ENCODE measurements around the gene HSD3B7. TPM values are rescaled to one million over a fixed set of nuclear protein-coding genes. Genes with fewer than 3 reads are reported as not detected.
"Not testable (repeated sequence)": the region's sequence is repeated elsewhere in the genome, so short reads cannot be mapped to it uniquely, and the experiment has no call there.

HSD3B7 gene
- total RNA-seq (2014; rRNA removed; shearing (Covaris generic)), result 21.7 and 23.6 TPM in 2 replicates

- peak; percentile 78 for DNase-seq (ENCODE audit: low spot score)
- in situ Hi-C loops (cut with HindIII; ENCODE audit: low sequenced_read_pairs), result no loop called here
Observed at GRCh38 chr16:30984669-30985400, at the start of gene HSD3B7. Gene HSD3B7, plus strand, starts transcription at chr16:30985207. Its CDS starts 452 bp downstream, at chr16:30985659.

GRCh38 chr16:30937692-30938091 is 47.3 kb upstream of the HSD3B7 start:
- no peak for DNase-seq (ENCODE audit: low spot score)
- in situ Hi-C loops (cut with HindIII; ENCODE audit: low sequenced_read_pairs), result no loop called here

- DNase-seq (ENCODE audit: low spot score); in situ Hi-C loops (cut with HindIII; ENCODE audit: low sequenced_read_pairs): not testable (repeated sequence)
Observed at GRCh38 chr16:30939571-30939970, 45.4 kb upstream of the HSD3B7 start.

- DNase-seq (ENCODE audit: low spot score), result peak; percentile 74
- in situ Hi-C loops (cut with HindIII; ENCODE audit: low sequenced_read_pairs), result no loop called here
Observed at GRCh38 chr16:30941600-30942425, 43.2 kb upstream of the HSD3B7 start.

GRCh38 chr16:30942426-30942806 is 42.6 kb upstream of the HSD3B7 start:
- DNase-seq (ENCODE audit: low spot score), result no peak
- in situ Hi-C loops (cut with HindIII; ENCODE audit: low sequenced_read_pairs), result no loop called here

GRCh38 chr16:30944352-30944751 is 40.7 kb upstream of the HSD3B7 start:
- no peak for DNase-seq (ENCODE audit: low spot score)
- in situ Hi-C loops (cut with HindIII; ENCODE audit: low sequenced_read_pairs), result no loop called here

GRCh38 chr16:30946671-30947540 is 38.1 kb upstream of the HSD3B7 start:
- DNase-seq (ENCODE audit: low spot score), result no peak
- in situ Hi-C loops (cut with HindIII; ENCODE audit: low sequenced_read_pairs), result no loop called here

- DNase-seq (ENCODE audit: low spot score), result no peak
Observed at GRCh38 chr16:30947541-30947858, 37.5 kb upstream of the HSD3B7 start.

GRCh38 chr16:30947859-30948666 is 36.9 kb upstream of the HSD3B7 start:
- DNase-seq (ENCODE audit: low spot score), result peak; percentile 99
- in situ Hi-C loops (cut with HindIII; ENCODE audit: low sequenced_read_pairs), result no loop called here

More at GRCh38 chr16:30947541-30947858, 37.5 kb upstream of the HSD3B7 start:
- in situ Hi-C loops (cut with HindIII; ENCODE audit: low sequenced_read_pairs), result no loop called here

- in situ Hi-C loops (cut with HindIII; ENCODE audit: low sequenced_read_pairs), result no loop called here
- peak; percentile 76 for DNase-seq (ENCODE audit: low spot score)
Observed at GRCh38 chr16:30948667-30949649, 36.0 kb upstream of the HSD3B7 start, which contains the start of gene ORAI3. Gene ORAI3, plus strand, starts transcription at chr16:30949068. Its CDS starts 222 bp downstream, at chr16:30949290.

- DNase-seq (ENCODE audit: low spot score), result peak; percentile 40
Observed at GRCh38 chr16:30949650-30950515, 35.1 kb upstream of the HSD3B7 start.

GRCh38 chr16:30950516-30951065 is 34.4 kb upstream of the HSD3B7 start:
- DNase-seq (ENCODE audit: low spot score), result no peak
- in situ Hi-C loops (cut with HindIII; ENCODE audit: low sequenced_read_pairs), result no loop called here

More at GRCh38 chr16:30949650-30950515, 35.1 kb upstream of the HSD3B7 start:
- in situ Hi-C loops (cut with HindIII; ENCODE audit: low sequenced_read_pairs), result no loop called here

- in situ Hi-C loops (cut with HindIII; ENCODE audit: low sequenced_read_pairs), result no loop called here
- DNase-seq (ENCODE audit: low spot score), result no peak
Observed at GRCh38 chr16:30951193-30951592, 33.8 kb upstream of the HSD3B7 start.

GRCh38 chr16:30951750-30952149 is 33.3 kb upstream of the HSD3B7 start:
- in situ Hi-C loops (cut with HindIII; ENCODE audit: low sequenced_read_pairs), result no loop called here
- no peak for DNase-seq (ENCODE audit: low spot score)

- no peak for DNase-seq (ENCODE audit: low spot score)
- in situ Hi-C loops (cut with HindIII; ENCODE audit: low sequenced_read_pairs), result no loop called here
Observed at GRCh38 chr16:30953111-30953510, 31.9 kb upstream of the HSD3B7 start.

GRCh38 chr16:30953511-30954124 is 31.4 kb upstream of the HSD3B7 start:
- DNase-seq (ENCODE audit: low spot score), result peak; percentile 89
- in situ Hi-C loops (cut with HindIII; ENCODE audit: low sequenced_read_pairs), result no loop called here
